Pancreas (tissue), 10 donors: Measurements from ENCODE around the gene GATD1. TPM values are rescaled to one million over a fixed set of nuclear protein-coding genes. Genes with fewer than 3 reads are reported as not detected.

Source experiments
- ATAC-seq, 4 donors: fragments of 200-7000 bp; cut with Tn5 transposase; one replicate each; pipeline versions ENCODE4 v1.8.0 to v1.9.1; 2020; ENCODE audit warnings: mild to moderate bottlenecking in 4 of 4, moderate library complexity in 4 of 4
- DNase-seq, 6 donors: peaks; one replicate each; pipeline ENCODE4 v3.0.0-alpha.2; 2020
- FAIRE-seq: peaks from 2 replicates; lab custom pipeline; 2012; peaks lifted over from hg19 to GRCh38; lab: Jason Lieb, UNC
- H3K27ac ChIP-seq, 4 donors: fragments of 200-600 bp; sonication (generic); 1 replicate in 3 of 4; 2 replicates in 1 of 4; pipeline versions ENCODE4 v1.5.0 to v1.8.0; 2020
- H3K27me3 ChIP-seq, 4 donors: fragments of 200-600 bp; one replicate each; pipeline ENCODE4 v1.8.0; 2021
- H3K36me3 ChIP-seq, 3 donors: fragments of 200-600 bp; sonication (generic) in 1 of 3; one replicate each; pipeline versions ENCODE4 v1.5.0 to v1.8.0; 2020 to 2021
- H3K4me1 ChIP-seq, 3 donors: fragments of 200-600 bp; one replicate each; pipeline ENCODE4 v1.8.0; 2021
- H3K4me3 ChIP-seq, 4 donors: fragments of 200-600 bp; sonication (generic) in 2 of 4; one replicate each; pipeline versions ENCODE4 v1.5.0 to v1.8.0; 2020 to 2021
- H3K9me3 ChIP-seq, 4 donors: fragments of 200-600 bp; one replicate each; pipeline ENCODE4 v1.8.0; 2021
- WGBS, 2 donors: extraction: QIAGEN DNeasy Blood & Tissue Kit; methylation state at CpG; one replicate each; pipeline ENCODE4 v1.1.7; 2013; 5-methylcytosine and 5-hydroxymethylcytosine counted together
- intact Hi-C, 3 donors: fragments of 100-400 bp; cut with DNase I; formaldehyde crosslinking; loops; one replicate each; pipeline versions ENCODE4 v1.11.1 to v1.14.2; 2022
- polyA plus RNA-seq, 2 donors: library from polyadenylated mRNA; stranded (reverse); fragments of 200-250 nt; gene quantifications; one replicate each; pipeline ENCODE4 v1.2.3, GENCODE V29; 2013
- total RNA-seq, 6 donors: library from RNA; stranded (reverse); fragmentation: NEBNext Ultra II Directional in 4 of 6; extraction: Animal tissue kit (Norgen Biotek cat#: 25700) in 4 of 6; gene quantifications; one replicate each; pipeline versions ENCODE4 v1.2.1 to v1.2.4, GENCODE V29; 2021 to 2023
- TF ChIP-seq, protein P1 (sequence below), 4 donors: fragments of 200-600 bp; sonication (generic) in 3 of 4; IDR thresholded peaks; one replicate each; pipeline versions ENCODE4 v1.5.0 to v1.8.0; 2021; ENCODE audit warnings: antibody characterized with exemption in 4 of 4
- donor health status: healthy with polysubstance abuse.
- donor health status: DM: no; HTN: no; CAD: no; lungs with moderate emphysema.
- donor health status: DM: no; HTN: no; CAD: no.
- donor health status: control.
- donor health status: control.
- donor health status: Bipolar disorder and iron deficiency.
- donor health status: DM: yes; HTN: yes; CAD: no.
- donor health status: DM: no; HTN: no; CAD: no.
- donor health status: DM: no; HTN: no; CAD: no.
- donor health status: DM: yes; HTN: yes; CAD: no.

GATD1 gene
- total and polyA plus RNA-seq, 8 donors = 13.6 to 43.2 (median 21.5) TPM

GRCh38 chr11:818396-819128 is 41.3 kb upstream of the GATD1 start, which contains the start of gene PNPLA2:
Gene PNPLA2 (plus strand): TSS chr11:818914. CDS start chr11:819719, 805 bp downstream.
- peaks cover 10 to 29% (median 24%) of the 10 kb centered on the region in 3 donors for H3K4me1 ChIP-seq
- peaks cover 0 to 3% (median 0%) of the 10 kb centered on the region in 3 donors for H3K36me3 ChIP-seq
- WGBS, 2 donors = 12 to 14% methylated on average over 17 to 20 of the region's 20 CpGs
- DNase-seq = peak in 5 of 6 donors; percentile 64 to 76 (median 70)
- peak within 1 kb of the TSS; percentile 80 to 97 (median 90) for H3K4me3 ChIP-seq
- no peak for FAIRE-seq
- ATAC-seq = peak in 3 of 4 donors; percentile 3 to 5 (median 4)
- no peaks in the 10 kb centered on the region for H3K9me3 ChIP-seq
- peak within 1 kb of the TSS; percentile 91 to 99 (median 97) for H3K27ac ChIP-seq
- no peaks in the 10 kb centered on the region for H3K27me3 ChIP-seq
- TF ChIP-seq, protein P1, sequence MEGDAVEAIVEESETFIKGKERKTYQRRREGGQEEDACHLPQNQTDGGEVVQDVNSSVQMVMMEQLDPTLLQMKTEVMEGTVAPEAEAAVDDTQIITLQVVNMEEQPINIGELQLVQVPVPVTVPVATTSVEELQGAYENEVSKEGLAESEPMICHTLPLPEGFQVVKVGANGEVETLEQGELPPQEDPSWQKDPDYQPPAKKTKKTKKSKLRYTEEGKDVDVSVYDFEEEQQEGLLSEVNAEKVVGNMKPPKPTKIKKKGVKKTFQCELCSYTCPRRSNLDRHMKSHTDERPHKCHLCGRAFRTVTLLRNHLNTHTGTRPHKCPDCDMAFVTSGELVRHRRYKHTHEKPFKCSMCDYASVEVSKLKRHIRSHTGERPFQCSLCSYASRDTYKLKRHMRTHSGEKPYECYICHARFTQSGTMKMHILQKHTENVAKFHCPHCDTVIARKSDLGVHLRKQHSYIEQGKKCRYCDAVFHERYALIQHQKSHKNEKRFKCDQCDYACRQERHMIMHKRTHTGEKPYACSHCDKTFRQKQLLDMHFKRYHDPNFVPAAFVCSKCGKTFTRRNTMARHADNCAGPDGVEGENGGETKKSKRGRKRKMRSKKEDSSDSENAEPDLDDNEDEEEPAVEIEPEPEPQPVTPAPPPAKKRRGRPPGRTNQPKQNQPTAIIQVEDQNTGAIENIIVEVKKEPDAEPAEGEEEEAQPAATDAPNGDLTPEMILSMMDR (IDR thresholded peaks at IDR 0.05) = no peak
- intact Hi-C loops = no loop called here

- no peak overlapping the region for H3K4me3 ChIP-seq
- no peak for FAIRE-seq
- peaks cover 0 to 18% (median 13%) of the 10 kb centered on the region in 3 donors for H3K36me3 ChIP-seq
- intact Hi-C loops = no loop called here
- 81 to 84% methylated on average over 11 of the region's 11 CpGs for WGBS, 2 donors
- no peaks in the 10 kb centered on the region for H3K27me3 ChIP-seq
- H3K27ac ChIP-seq = no peak overlapping the region
- no peak for ATAC-seq
- DNase-seq = no peak
- TF ChIP-seq, protein P1 (IDR thresholded peaks at IDR 0.05) = no peak
- peaks cover 0 to 15% (median 11%) of the 10 kb centered on the region in 3 donors for H3K4me1 ChIP-seq
- H3K9me3 ChIP-seq = no peaks in the 10 kb centered on the region
These were observed 39.1 kb upstream of the GATD1 start for GRCh38 chr11:816433-816779.

GRCh38 chr11:815675-816432 is 38.6 kb upstream of the GATD1 start:
- H3K27ac ChIP-seq = no peak overlapping the region
- TF ChIP-seq, protein P1 (IDR thresholded peaks at IDR 0.05) = no peak
- no peaks in the 10 kb centered on the region for H3K9me3 ChIP-seq
- 80 to 82% methylated on average over 11 of the region's 11 CpGs for WGBS, 2 donors
- H3K4me3 ChIP-seq = no peak overlapping the region
- ATAC-seq = no peak
- intact Hi-C loops = no loop called here
- DNase-seq = peak in 1 of 6 donors; percentile 61
- FAIRE-seq = no peak
- H3K4me1 ChIP-seq = peaks cover 3 to 13% (median 11%) of the 10 kb centered on the region in 3 donors
- peaks cover 0 to 18% (median 13%) of the 10 kb centered on the region in 3 donors for H3K36me3 ChIP-seq
- no peaks in the 10 kb centered on the region for H3K27me3 ChIP-seq

GRCh38 chr11:813456-814096 is 36.3 kb upstream of the GATD1 start:
- no peak overlapping the region for H3K27ac ChIP-seq
- H3K4me1 ChIP-seq = peaks cover 4 to 14% (median 7%) of the 10 kb centered on the region in 3 donors
- no peaks in the 10 kb centered on the region for H3K9me3 ChIP-seq
- no peak overlapping the region for H3K4me3 ChIP-seq
- intact Hi-C loops = no loop called here
- peaks cover 0 to 18% (median 13%) of the 10 kb centered on the region in 3 donors for H3K36me3 ChIP-seq
- ATAC-seq (no peak), DNase-seq (peak in 1 of 6 donors; percentile 53), FAIRE-seq (no peak)
- H3K27me3 ChIP-seq = no peaks in the 10 kb centered on the region
- TF ChIP-seq, protein P1 (IDR thresholded peaks at IDR 0.05) = no peak
- WGBS, 2 donors = 87 to 89% methylated on average over 9 of the region's 9 CpGs
